Transverse colon (tissue), 4 donors: ENCODE measurements around the gene SLC39A6. TPM values are rescaled to one million over a fixed set of nuclear protein-coding genes. Genes with fewer than 3 reads are reported as not detected.
"Not testable (repeated sequence)": the region's sequence is repeated elsewhere in the genome, so short reads cannot be mapped to it uniquely, and the experiment has no call there.

Experiments used
- DNase-seq: peaks from one replicate; pipeline ENCODE4 v3.0.0-alpha.2; 2019
- H3K27ac ChIP-seq, 4 donors: fragments of 200-600 bp; sonication (generic); 2 replicates each; pipeline ENCODE4 v1.5.1; 2016 to 2018; ENCODE audit warnings: inconsistent platforms in 4 of 4
- H3K27me3 ChIP-seq: fragments of 200-600 bp; sonication (generic); 2 replicates; pipeline ENCODE4 v1.5.1; 2017; ENCODE audit warnings: inconsistent platforms
- H3K36me3 ChIP-seq, 4 donors: fragments of 200-600 bp; sonication (generic); 2 replicates each; pipeline ENCODE4 v1.5.1; 2017 to 2019; ENCODE audit warnings: inconsistent platforms in 4 of 4
- H3K4me1 ChIP-seq, 4 donors: fragments of 200-600 bp; sonication (generic); 2 replicates each; pipeline ENCODE4 v1.5.1; 2017 to 2020; ENCODE audit warnings: inconsistent platforms in 4 of 4
- H3K4me3 ChIP-seq, 4 donors: fragments of 200-600 bp; sonication (generic); 1 replicate in 1 of 4; 2 replicates in 3 of 4; pipeline versions ENCODE4 v1.5.1 to v1.6.1; 2017 to 2019; ENCODE audit warnings: inconsistent platforms in 4 of 4
- H3K9me3 ChIP-seq, 2 donors: fragments of 200-600 bp; sonication (generic); 2 replicates each; pipeline ENCODE4 v1.5.1; 2017 to 2019; ENCODE audit warnings: inconsistent platforms in 2 of 2
- CTCF ChIP-seq, 5 experiments: fragments of 200-600 bp in 3 of 5; fragments of 450-650 bp in 2 of 5; sonication (generic) in 3 of 5; IDR thresholded peaks; 1 replicate in 2 of 5; 2 replicates in 3 of 5; pipeline ENCODE4 v1.5.1; 2016 to 2017; ENCODE audit warnings: antibody characterized with exemption in 5 of 5, inconsistent platforms in 3 of 5, mild to moderate bottlenecking in 2 of 5, moderate library complexity in 1 of 5
- EP300 ChIP-seq: sonication (generic); formaldehyde crosslinking; IDR thresholded peaks from one replicate; pipeline ENCODE4 v1.6.1; 2017; ENCODE audit warnings: antibody characterized with exemption, low read depth
- POLR2A ChIP-seq: fragments of 450-650 bp; IDR thresholded peaks from one replicate; pipeline ENCODE4 v1.6.1; 2016; ENCODE audit warnings: antibody characterized with exemption, mild to moderate bottlenecking, moderate library complexity
- POLR2AphosphoS5 ChIP-seq, 3 donors: sonication (generic); formaldehyde crosslinking; IDR thresholded peaks; one replicate each; pipeline ENCODE4 v1.6.1; 2016; ENCODE audit warnings: antibody characterized with exemption in 3 of 3
- WGBS, 2 donors: methylation state at CpG; one replicate each; pipeline ENCODE4 v1.1.5; 2018; ENCODE audit warnings: low coverage in 1 of 2; 5-methylcytosine and 5-hydroxymethylcytosine counted together
- in situ Hi-C, 4 donors: fragments of 200-750 bp; cut with MboI; loops; one replicate each; pipeline versions ENCODE4 v1.15.0 to v1.15.1; 2017; ENCODE audit warnings: low sequenced_read_pairs in 3 of 4, low pct_ligation_motif_present in 1 of 4, low pct_unique_long_range_greater_than_20kb in 1 of 4
- intact Hi-C: fragments of 100-400 bp; cut with DNase I; formaldehyde crosslinking; loops from one replicate; pipeline ENCODE4 v1.15.1; 2023; ENCODE audit warnings: low total_unique reads
- total RNA-seq, 4 donors: library from RNA; depleted of rRNA; stranded (reverse); fragments of >200 nt; gene quantifications; one replicate each; pipeline ENCODE4 v1.1.0, GENCODE V29; 2016

Gene SLC39A6
- total RNA-seq, 4 donors from 2014 or later: 4.5 to 24.3 (median 19.6) TPM

- no peaks in the 10 kb centered on the region for H3K9me3 ChIP-seq
- intact Hi-C loops (no loop called here), in situ Hi-C loops (no loop called here)
- no peaks in the 10 kb centered on the region for H3K27me3 ChIP-seq
- TF ChIP-seq EP300 (no peak), POLR2A (no peak), POLR2AphosphoS5 (IDR thresholded peaks at IDR 0.05) (no peak), CTCF (IDR thresholded peaks at IDR 0.05) (no peak)
- H3K4me3 ChIP-seq: peak overlapping the region in 3 of 4 donors; percentile 68 to 82 (median 73)
- peaks cover 7 to 33% (median 19%) of the 10 kb centered on the region in 4 donors for H3K4me1 ChIP-seq
- DNase-seq: no peak
- 32 to 33% methylated on average over 13 to 15 of the region's 15 CpGs for whole genome bisulfite sequencing, 2 donors
- H3K27ac ChIP-seq: peak overlapping the region; percentile 98 to 100 (median 99)
- peaks cover 0 to 7% (median 0%) of the 10 kb centered on the region in 4 donors for H3K36me3 ChIP-seq
Measured at GRCh38 chr18:36127836-36128529, 1.2 kb downstream of the SLC39A6 start.

DNA sequence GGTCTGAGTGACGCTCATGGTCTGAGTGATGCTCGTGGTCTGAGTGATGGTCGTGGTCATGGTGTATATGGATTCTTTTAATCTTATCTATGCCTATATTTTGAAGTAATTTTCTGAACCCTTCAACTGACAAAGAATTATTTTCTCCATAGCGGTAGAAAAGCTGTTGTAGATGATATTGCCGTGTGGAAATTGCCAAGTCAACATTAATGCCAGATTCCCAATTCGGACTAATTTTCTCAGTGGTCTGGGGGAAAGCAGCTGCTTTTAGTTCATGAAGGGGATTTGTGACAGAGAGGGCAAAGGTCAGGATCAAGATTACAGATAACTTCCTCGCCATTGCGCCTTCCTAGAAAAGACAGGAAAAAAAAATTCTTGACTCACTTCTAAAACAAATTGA is 2.5 kb downstream of the SLC39A6 start:
- H3K27ac ChIP-seq: no peak overlapping the region
- DNase-seq: no peak
- H3K9me3 ChIP-seq: no peaks in the 10 kb centered on the region
- TF ChIP-seq POLR2A (no peak), POLR2AphosphoS5 (IDR thresholded peaks at IDR 0.05) (no peak), CTCF (IDR thresholded peaks at IDR 0.05) (no peak), EP300 (no peak)
- no peaks in the 10 kb centered on the region for H3K27me3 ChIP-seq
- H3K36me3 ChIP-seq: peaks cover 0 to 7% (median 0%) of the 10 kb centered on the region in 4 donors
- peaks cover 7 to 22% (median 18%) of the 10 kb centered on the region in 4 donors for H3K4me1 ChIP-seq
- intact Hi-C loops (no loop called here), in situ Hi-C loops (no loop called here)
- WGBS, 2 donors: 60 to 95% methylated on average over 1 to 8 of the region's 8 CpGs
- H3K4me3 ChIP-seq: no peak overlapping the region

- Histone ChIP-seq H3K4me1 (peaks cover 0 to 8% (median 6%) of the 10 kb centered on the region in 4 donors), H3K4me3 (no peak overlapping the region), H3K9me3 (no peaks in the 10 kb centered on the region), H3K27me3 (no peaks in the 10 kb centered on the region), H3K27ac (no peak overlapping the region), H3K36me3 (peaks cover 0 to 7% (median 0%) of the 10 kb centered on the region in 4 donors)
- TF ChIP-seq POLR2A (no peak), EP300 (no peak), CTCF (IDR thresholded peaks at IDR 0.05) (no peak), POLR2AphosphoS5 (IDR thresholded peaks at IDR 0.05) (no peak)
- no peak for DNase-seq
- intact Hi-C loops: no loop called here
- in situ Hi-C loops: no loop called here
- WGBS, 2 donors: 91 to 96% methylated on average over 2 to 4 of the region's 4 CpGs
Measured at GRCh38 chr18:36124841-36125240, 4.3 kb downstream of the SLC39A6 start.

- H3K9me3 ChIP-seq: no peaks in the 10 kb centered on the region
- 89 to 100% methylated on average over 3 of the region's 3 CpGs for WGBS, 2 donors
- TF ChIP-seq POLR2AphosphoS5 (IDR thresholded peaks at IDR 0.05) (no peak), EP300 (no peak), POLR2A (no peak), CTCF (IDR thresholded peaks at IDR 0.05) (no peak)
- peaks cover 0 to 10% (median 3%) of the 10 kb centered on the region in 4 donors for H3K36me3 ChIP-seq
- H3K27ac ChIP-seq: no peak overlapping the region
- in situ Hi-C loops (no loop called here), intact Hi-C loops (no loop called here)
- no peak overlapping the region for H3K4me3 ChIP-seq
- H3K4me1 ChIP-seq: no peaks in the 10 kb centered on the region
- no peak for DNase-seq
- H3K27me3 ChIP-seq: no peaks in the 10 kb centered on the region
Measured at GRCh38 chr18:36120297-36120696, 8.8 kb downstream of the SLC39A6 start.

DNA sequence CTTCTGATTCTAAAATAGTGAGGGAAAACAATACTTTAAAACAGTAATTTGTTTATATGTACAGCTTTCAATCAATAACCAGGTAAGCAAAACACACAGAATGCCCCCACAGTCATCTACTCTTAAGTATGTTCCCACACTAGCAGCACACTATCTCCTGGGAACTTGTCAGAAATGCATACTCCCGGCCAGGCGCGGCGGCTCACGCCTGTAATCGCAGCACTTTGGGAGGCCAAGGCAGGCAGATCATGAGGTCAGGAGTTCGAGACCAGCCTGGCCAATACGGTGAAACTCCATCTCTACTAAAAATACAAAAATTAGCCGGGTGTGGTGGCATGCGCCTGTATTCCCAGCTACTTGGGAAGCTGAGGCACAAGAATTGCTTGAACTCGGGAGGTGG is 12.4 kb downstream of the SLC39A6 start:
- H3K4me1 ChIP-seq, H3K27ac ChIP-seq, in situ Hi-C loops, DNase-seq, H3K9me3 ChIP-seq, H3K4me3 ChIP-seq, intact Hi-C loops, H3K27me3 ChIP-seq: not testable (repeated sequence)
- 90 to 100% methylated on average over 8 to 11 of the region's 11 CpGs for WGBS, 2 donors
- H3K36me3 ChIP-seq: peaks cover 0 to 25% (median 10%) of the 10 kb centered on the region in 4 donors
